Ishikawa (cell line): ENCODE measurements around the gene CENATAC.

ENCODE experiments used
- CEBPB ChIP-seq: IDR thresholded peaks from 2 replicates; pipeline ENCODE4 v1.6.1; 2012
- CREB1 ChIP-seq: IDR thresholded peaks from 2 replicates; pipeline ENCODE4 v1.6.1; 2012; ENCODE audit warnings: low read depth
- EGR1 ChIP-seq: IDR thresholded peaks from 2 replicates; pipeline ENCODE4 v1.6.1; 2012
- EP300 ChIP-seq: IDR thresholded peaks from 2 replicates; pipeline ENCODE4 v1.6.1; 2012; ENCODE audit warnings: borderline replicate concordance
- FOXM1 ChIP-seq: IDR thresholded peaks from 2 replicates; pipeline ENCODE4 v1.6.1; 2012; ENCODE audit warnings: low read depth, borderline replicate concordance
- NFIC ChIP-seq: IDR thresholded peaks from 2 replicates; pipeline ENCODE4 v1.6.1; 2012
- RAD21 ChIP-seq: IDR thresholded peaks from 2 replicates; pipeline ENCODE4 v1.6.1; 2012; ENCODE audit warnings: low read depth
- TAF1 ChIP-seq: IDR thresholded peaks from 2 replicates; pipeline ENCODE4 v1.6.1; 2012; ENCODE audit warnings: low read depth, mild to moderate bottlenecking
- TCF12 ChIP-seq: IDR thresholded peaks from 2 replicates; pipeline ENCODE4 v1.6.1; 2012; ENCODE audit warnings: low read depth
- TEAD4 ChIP-seq: IDR thresholded peaks from 2 replicates; pipeline ENCODE4 v1.6.1; 2012
- YY1 ChIP-seq: IDR thresholded peaks from 2 replicates; pipeline ENCODE4 v1.6.1; 2012; ENCODE audit warnings: low read depth
- ZBTB7A ChIP-seq: IDR thresholded peaks from 2 replicates; pipeline ENCODE4 v1.6.1; 2012; ENCODE audit warnings: low read depth
- TF ChIP-seq, protein P1 (sequence below): IDR thresholded peaks from 2 replicates; pipeline ENCODE4 v1.6.1; 2012
- TF ChIP-seq, protein P2 (sequence below): IDR thresholded peaks from 2 replicates; pipeline ENCODE4 v1.6.1; 2012; ENCODE audit warnings: low read depth, mild to moderate bottlenecking
- TF ChIP-seq, protein P3 (sequence below): IDR thresholded peaks from 2 replicates; pipeline ENCODE4 v1.6.1; 2012

The CENATAC gene

DNA sequence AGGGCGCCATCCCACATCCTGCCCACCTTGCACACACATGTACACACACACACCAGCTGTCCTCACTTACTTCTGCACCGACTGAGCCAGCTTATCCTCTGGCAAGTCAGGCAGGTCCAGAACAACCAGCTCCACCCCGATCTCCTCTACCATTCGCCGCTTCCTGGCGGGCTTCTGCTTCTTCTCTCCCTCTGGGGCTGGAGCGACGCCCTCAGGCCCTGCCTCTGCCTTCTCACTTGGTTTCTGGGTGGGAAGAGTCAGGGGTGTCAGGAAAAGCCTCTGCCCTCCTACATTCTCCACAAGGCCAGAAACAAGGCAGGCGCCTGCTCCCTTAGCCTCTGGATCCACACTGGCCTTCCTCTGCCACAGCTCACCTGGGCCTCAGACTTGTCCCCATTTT lies 50.7 kb downstream of the CENATAC start:
- TF ChIP-seq EP300 (no peak), TAF1 (no peak), CEBPB (no peak), CREB1 (no peak), EGR1 (no peak), FOXM1 (no peak), ZBTB7A (no peak), RAD21 (no peak), YY1 (no peak), TEAD4 (no peak)
- TF ChIP-seq, protein P1, sequence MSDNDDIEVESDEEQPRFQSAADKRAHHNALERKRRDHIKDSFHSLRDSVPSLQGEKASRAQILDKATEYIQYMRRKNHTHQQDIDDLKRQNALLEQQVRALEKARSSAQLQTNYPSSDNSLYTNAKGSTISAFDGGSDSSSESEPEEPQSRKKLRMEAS, result no peak
- TF ChIP-seq, protein P2, sequence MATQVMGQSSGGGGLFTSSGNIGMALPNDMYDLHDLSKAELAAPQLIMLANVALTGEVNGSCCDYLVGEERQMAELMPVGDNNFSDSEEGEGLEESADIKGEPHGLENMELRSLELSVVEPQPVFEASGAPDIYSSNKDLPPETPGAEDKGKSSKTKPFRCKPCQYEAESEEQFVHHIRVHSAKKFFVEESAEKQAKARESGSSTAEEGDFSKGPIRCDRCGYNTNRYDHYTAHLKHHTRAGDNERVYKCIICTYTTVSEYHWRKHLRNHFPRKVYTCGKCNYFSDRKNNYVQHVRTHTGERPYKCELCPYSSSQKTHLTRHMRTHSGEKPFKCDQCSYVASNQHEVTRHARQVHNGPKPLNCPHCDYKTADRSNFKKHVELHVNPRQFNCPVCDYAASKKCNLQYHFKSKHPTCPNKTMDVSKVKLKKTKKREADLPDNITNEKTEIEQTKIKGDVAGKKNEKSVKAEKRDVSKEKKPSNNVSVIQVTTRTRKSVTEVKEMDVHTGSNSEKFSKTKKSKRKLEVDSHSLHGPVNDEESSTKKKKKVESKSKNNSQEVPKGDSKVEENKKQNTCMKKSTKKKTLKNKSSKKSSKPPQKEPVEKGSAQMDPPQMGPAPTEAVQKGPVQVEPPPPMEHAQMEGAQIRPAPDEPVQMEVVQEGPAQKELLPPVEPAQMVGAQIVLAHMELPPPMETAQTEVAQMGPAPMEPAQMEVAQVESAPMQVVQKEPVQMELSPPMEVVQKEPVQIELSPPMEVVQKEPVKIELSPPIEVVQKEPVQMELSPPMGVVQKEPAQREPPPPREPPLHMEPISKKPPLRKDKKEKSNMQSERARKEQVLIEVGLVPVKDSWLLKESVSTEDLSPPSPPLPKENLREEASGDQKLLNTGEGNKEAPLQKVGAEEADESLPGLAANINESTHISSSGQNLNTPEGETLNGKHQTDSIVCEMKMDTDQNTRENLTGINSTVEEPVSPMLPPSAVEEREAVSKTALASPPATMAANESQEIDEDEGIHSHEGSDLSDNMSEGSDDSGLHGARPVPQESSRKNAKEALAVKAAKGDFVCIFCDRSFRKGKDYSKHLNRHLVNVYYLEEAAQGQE, result no peak
- TF ChIP-seq, protein P3, sequence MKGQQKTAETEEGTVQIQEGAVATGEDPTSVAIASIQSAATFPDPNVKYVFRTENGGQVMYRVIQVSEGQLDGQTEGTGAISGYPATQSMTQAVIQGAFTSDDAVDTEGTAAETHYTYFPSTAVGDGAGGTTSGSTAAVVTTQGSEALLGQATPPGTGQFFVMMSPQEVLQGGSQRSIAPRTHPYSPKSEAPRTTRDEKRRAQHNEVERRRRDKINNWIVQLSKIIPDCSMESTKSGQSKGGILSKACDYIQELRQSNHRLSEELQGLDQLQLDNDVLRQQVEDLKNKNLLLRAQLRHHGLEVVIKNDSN, result no peak

DNA sequence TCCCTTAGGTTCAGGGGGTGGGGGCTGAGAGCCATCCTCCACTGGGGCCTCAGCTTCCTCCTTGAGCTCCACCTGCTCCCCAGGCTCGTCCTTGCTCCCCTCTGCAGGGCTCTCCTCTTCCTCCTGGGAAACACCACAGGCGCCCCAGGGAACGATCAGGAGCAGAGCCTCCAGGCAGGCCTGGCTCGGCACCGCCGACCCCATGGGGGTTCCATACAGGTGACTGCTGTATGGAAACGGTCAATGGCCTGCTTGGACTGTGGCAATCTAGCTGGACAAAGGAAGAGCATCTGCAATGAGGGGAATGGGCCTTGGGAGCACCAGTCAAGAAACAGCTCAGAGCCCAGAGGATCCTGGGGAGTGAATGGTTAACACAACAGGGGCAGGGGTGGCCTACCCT lies 51.1 kb downstream of the CENATAC start:
- TF ChIP-seq ZBTB7A (no peak), TCF12 (no peak), CEBPB (no peak), TAF1 (no peak), TEAD4 (no peak), CREB1 (no peak), FOXM1 (no peak), EP300 (no peak), RAD21 (no peak)
- TF ChIP-seq, protein P3, result no peak
- TF ChIP-seq, protein P1, result no peak

DNA sequence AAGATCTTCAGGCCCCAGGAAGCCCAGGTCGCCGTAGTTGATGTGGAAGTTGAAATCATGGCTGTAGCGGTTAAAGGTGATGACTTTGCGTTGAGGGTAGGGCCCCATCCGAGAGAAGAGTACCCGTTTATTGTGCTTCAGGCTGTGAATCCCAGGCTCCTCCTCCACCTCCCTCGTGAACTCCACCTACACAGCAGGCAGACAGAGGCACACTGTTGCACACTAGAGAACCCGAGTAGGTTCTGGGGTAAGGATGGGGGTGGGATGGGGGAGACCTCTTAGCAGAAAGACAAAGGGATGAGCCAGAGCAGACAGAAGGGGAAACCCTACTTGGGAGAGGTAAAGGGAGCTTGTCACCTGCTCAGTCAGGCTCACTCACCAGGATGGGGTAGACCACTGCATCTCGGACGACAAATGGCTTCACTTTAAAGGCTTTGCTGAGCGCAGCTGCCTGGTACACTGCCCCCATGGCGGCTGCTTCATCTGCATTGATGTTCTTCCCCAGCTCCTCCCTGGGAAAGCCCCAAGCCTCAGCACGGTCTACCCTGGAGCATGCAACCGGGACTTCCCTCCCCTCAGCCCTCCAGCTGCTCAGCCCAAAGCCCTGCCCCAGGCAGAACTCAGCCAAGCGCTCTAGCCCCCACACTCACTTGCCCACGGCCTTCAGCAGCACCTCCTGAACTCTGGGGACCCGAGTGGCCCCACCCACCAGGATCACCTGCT lies 53.7 kb downstream of the CENATAC start:
- TF ChIP-seq ZBTB7A (no peak), TEAD4 (no peak), EGR1 (no peak), EP300 (no peak), TCF12 (no peak), CEBPB (no peak), TAF1 (no peak), CREB1 (no peak), NFIC (no peak), FOXM1 (no peak)
- TF ChIP-seq, protein P1, result no peak

DNA sequence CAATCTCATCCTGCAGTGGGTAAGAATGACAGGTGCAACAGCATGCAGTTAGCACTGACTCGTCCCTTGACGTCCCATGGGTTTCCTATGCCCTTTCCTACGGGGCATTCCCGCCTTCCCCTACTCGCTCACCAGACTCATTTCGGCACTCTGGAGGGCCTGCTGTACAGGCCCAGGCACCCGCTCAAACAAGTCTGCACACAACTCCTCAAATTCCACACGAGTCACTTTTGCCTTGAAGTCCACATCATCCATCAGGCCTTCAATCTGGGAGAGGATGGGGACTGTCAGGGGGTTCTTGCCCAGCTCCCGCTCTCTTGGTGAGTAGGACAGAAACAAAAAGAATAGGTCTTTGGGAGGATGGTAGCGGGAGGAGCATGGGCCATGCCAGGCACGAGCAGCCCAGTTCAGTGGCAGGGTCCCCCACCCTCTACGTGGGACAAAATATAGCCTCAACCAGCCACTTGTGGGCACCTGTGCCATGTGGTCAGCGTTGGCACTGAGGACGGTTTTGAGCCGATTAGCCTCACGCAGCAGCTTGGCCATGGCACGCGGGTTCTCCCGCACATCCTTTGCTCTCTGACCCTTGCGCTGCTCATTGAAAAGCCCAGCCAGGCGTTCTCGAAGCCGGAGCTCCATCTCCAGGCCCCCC lies 54.4 kb downstream of the CENATAC start:
- TF ChIP-seq NFIC, result no peak
- no peak for TF ChIP-seq FOXM1
- no peak for TF ChIP-seq TAF1
- TF ChIP-seq EP300, result no peak
- TF ChIP-seq, protein P1, result no peak

DNA sequence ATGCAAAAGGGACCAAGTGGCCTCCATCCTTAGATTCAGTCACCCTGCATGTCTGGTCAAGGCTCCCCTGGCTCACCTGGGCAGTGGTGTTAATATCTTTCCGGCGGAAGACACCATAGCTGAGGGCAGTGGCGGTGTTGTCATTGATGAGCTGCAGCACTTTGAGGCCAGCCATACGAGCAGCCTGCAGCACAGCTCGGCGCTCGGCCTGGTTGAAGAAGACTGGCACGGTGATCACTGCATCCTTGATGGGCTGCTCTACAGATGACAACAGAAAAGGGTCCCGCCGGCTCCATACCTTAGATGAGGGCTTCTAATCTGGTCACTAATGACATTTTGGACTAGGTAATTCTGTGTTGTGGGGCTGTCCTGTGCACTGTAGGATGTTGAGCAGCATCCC lies 56.5 kb downstream of the CENATAC start:
- TF ChIP-seq EGR1 (no peak), RAD21 (no peak), CEBPB (no peak), YY1 (no peak), TAF1 (no peak), TEAD4 (no peak)
- TF ChIP-seq, protein P1, result no peak
- TF ChIP-seq, protein P2, result no peak

DNA sequence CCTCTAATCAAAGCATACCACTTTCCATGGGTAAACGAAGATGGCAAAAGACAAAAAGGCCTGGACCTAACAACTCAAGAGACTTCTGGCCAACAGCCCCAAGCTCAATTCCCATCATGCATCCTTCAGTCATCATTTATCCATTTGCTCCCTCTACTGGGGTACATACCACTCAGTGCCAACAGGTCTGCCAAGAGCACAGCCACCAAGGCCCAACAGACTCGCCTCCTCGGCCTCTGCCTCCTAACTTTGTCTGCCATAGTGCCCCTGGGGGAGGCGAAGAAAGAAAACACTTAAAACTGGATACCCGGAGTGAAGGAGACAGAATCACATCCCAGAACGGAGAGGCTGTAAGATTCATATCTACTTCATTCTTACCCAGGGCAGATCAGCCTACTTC lies 58.0 kb downstream of the CENATAC start:
- TF ChIP-seq, protein P2, result no peak
- TF ChIP-seq YY1 (no peak), ZBTB7A (no peak), TEAD4 (no peak), FOXM1 (no peak), NFIC (no peak), CREB1 (no peak), TAF1 (no peak), RAD21 (no peak), TCF12 (no peak)
- TF ChIP-seq, protein P1, result no peak
